HG03039 (cell line): ENCODE measurements around the gene SLCO2A1.

Source experiments
- ATAC-seq: cut with Tn5 transposase; IDR thresholded peaks from one replicate; pipeline ENCODE4 v1.9.1; 2021; ENCODE audit warnings: mild to moderate bottlenecking, moderate library complexity; ENCODE audit not compliant: unreplicated experiment

The SLCO2A1 gene

DNA sequence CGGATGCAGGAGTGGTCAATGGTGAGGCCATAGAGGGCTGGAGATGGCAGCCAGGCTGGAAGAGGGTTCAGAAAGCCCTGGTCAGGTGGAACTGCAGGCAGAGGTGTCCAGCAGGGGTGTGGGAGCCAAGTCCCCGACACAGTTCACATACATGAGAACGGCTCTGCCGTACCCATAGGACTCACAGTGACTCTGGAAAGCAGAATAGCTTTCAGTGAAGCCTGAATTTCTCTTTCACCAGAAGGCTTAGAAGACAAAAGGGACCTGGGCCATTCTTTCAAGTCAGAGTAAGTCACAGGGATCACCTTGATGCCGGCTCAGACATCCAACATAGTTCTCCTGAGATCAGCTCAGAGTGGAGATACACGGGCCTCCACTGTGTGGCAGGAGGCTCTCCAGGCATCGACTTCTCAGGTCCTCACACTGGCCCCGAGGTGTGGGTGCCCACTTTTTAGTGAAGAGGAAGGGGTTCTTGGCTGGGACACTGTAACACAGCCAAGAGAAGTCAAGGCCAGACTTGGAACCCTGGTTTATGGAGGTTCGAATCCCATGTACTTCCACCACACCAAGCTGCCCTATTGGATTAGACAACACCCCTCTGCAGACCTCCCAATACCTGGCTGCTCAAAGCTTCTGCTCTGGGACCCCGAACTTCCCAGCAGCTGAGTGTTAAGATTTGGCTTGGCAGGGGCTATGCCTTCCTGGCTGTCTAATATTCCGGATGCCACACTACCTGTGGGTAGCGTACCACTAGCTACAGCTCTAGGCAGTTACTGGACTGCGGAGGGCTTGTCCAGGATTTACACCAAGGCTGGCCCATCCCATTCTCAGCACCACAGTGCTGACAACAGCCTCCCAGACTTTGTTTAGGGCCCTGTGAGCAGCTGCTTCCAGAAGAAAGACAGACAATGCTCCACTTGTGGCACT is 93.6 kb downstream of the SLCO2A1 start:
- no peak for ATAC-seq

DNA sequence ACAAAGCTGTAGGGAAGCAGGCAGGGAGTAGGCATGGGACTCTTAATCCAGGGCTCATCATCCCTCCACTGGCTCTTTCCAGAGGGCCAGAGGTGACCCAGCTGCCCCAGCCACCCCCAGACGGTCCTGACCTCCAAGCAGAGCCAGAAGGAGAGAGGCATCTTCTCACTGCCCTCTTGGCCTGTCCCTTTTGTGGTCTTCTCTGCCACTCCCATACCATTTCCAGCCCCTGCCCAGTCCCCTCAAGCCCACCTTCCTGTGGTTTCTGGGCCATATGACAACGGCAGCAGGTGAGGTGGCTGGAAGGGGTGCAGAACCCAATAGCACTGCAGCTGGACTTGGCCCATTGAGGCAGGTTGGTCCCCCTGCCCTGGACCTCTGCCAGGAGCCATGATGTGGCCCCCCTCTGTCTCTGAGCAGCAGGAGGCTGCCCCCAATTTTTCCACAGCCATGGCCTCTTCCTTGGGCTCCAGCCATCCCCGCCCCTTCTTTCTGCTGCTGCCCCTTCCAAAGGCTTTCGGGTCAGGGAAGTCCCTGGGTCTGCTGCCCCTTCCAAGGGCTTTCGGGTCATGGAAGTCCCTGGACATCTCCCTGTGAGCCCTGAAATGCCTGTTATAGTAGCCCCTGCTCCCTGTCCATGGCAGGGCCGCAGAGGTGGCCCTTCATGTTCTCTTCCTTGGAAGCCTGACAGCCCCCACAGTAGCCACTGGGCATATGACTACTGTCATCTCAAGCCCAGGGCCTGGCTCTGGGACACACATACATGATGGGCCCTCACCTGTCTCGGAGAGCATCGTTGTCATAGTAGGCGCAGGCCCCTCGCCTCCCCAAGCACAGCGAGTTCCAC is 94.5 kb downstream of the SLCO2A1 start:
- ATAC-seq, result no peak

DNA sequence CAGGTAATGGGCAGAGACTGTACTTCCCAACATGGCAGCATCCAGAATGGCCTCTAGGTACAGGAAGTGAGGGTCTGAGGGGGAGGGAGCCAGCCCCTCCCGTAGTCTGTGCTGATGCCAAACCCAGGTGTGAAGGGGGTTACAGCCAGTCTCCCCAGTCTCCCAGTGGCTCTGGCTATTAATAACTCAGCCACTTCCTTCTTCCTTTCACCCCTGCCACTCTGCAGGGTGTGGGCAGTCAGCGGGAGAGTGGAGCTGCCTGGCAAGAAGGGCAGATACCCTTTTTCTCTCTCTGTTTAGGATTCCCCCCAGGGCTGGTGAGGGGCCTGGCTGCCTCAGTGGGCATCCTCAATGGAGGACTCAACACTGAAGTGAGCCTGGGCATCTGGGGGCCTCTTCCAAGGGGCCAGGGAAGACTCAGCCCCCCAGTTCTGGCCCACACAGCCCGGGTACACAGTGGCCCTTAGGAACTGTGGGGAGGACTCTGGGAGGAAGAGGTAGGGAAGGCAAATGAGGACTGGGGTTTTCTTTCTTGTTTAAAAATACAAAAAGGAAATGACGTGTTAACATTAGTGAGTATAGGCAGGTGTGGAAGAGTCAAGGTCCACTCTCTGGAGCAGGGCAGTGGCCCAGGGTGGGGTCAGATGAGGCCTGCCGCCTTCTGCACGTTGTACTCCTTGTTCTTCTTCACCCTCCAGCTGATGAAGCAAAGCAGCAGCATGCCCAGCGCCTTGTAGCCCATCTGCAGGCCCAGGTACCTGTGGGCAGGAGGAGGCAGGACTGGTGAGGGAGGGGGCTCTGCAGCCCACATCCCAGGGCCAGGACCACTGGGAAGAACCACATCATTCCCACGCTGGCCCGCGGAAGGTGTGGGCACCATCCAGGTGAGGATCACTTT is 95.4 kb downstream of the SLCO2A1 start:
- no peak for ATAC-seq

DNA sequence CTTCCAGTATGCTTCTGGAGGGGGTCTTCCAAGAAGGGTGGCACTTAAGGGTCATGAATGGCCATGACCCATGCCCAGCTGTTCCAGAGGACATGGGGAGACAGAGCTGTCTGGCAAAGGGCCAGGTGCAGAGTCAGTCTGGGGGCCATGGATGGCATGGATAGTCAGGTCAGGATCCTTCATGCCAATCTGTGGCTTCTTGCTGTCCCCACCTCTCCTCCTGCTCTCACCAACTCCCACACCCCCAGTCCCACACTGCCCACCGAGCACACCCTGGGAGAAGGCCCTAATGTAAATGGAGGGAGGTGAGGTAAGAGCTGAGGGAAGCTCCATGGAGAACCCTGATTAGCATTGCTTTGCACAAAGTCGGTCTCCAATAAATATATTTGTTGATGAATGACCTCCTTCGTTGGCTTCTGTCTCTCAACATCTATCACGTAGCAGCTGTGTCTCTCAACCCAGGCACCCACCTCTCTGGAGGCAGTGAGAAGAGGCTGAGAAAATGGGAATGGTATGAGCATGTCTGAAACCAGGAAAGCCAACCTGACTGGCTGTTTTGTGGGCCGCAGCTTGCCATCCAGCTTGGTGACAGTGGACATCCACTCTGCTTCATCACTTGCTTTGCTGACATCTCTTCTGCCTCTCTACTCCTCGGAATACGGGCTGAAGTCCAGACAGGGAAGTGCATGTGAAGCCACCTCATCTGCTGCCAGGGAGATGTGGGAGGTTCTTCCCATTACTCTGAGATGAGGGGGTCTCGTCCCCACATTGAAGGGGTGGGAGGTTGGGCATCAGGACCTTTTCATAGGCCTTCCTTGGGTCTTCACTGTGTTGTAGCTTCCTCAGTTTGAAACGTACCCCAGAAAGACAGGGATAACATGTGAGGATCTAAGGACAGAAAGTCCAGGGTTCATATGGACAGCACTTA is 96.4 kb downstream of the SLCO2A1 start:
- ATAC-seq, result no peak

DNA sequence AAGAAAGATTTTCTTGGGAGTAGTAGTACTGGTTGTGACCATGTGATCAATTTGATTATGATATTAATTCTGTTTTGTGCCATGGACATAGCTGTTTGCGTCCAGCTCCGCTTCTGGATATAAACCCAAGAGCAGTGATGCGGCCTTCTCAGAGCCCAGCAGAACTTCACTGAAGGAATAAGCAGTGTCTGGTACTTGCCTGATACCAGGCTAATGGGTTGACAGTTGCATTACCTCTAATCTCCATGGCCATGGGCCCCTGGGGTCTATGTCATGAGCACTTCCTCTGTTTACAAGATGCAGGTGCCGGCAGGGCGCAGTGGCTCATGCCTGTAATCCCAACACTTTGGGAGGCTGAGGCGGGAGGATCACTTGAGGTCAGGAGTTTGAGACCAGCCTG is 97.7 kb downstream of the SLCO2A1 start:
- no peak for ATAC-seq

DNA sequence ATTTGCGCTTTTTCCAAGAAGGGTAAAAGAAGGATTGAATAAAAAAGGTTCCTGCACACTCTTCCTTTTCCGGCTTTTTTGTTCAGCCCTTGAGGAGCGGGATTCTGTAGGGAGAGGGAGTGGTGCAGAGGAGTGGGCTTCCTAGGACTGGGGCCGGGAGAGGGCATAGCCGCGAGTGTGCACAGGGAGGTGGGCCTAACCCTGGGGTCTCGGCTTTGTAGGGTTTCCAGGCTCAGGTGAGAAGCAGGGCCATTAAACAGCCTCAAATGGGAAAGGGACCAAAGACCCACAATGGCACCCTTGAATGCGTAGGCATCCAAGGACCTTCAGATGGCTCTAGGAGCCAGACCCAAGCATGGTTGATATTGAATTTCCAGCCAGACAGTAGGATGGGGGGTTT is 98.6 kb downstream of the SLCO2A1 start:
- no peak for ATAC-seq

DNA sequence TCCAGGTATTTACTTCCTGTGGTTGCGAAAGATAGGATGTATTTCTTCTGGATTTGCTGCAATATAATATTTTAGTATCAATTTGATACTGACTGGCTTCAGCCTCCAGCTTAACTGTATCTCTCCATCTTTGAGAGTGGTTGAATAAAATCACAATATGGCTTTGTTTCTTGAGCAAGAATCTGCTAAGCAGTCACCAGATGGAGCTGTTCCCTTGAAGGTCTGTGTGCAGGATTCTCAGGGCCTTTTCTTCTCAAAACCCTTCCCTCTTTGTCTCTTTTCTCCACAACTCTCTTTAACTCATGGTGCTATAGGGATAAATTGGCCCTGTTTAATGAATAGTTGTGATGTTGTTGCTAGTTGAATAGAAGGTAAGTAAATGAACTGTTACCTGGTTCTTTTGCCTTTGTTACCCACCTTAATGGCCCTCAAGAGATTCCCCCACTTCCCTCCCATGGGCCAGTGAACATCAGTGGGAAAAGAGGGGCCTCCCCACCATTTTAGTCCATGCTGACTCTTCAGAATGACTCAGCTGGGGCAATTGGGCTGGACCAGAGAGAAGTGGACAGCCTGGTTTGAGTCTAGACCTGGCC is 99.3 kb downstream of the SLCO2A1 start:
- ATAC-seq, result no peak

DNA sequence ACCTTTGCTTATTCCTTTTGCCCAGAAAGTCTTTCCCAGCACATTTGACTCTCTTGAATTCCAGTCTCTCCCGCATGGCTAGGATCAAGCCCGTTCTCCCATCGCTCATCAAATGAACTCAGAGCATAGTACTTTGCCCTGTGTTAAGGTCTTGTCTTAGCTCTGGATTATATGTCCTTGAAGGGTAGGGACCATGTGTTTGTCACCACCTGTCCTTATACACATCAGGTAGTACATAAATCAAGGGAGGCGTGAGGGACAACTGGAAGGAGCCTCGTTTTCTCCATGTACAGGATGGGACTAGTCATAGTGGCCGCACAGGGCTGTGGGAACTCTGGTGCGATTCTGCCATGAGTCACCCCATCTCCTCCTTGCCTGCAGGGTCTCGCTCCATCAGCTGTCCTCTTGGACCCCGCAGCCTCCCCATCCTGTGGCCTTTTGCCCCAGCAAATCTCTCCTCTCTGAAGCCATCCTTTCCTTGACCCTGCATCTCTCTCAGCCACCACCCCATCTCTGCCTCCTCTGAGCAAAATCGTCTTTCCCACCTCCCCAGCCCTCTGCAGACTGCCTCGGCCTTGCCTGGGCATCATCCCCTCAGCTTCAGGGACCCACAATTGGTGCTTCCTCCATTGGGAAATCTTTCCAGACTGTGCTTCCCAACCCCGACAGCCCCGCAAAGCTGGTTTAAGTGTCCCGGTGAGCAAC is 100.7 kb downstream of the SLCO2A1 start:
- no peak for ATAC-seq

DNA sequence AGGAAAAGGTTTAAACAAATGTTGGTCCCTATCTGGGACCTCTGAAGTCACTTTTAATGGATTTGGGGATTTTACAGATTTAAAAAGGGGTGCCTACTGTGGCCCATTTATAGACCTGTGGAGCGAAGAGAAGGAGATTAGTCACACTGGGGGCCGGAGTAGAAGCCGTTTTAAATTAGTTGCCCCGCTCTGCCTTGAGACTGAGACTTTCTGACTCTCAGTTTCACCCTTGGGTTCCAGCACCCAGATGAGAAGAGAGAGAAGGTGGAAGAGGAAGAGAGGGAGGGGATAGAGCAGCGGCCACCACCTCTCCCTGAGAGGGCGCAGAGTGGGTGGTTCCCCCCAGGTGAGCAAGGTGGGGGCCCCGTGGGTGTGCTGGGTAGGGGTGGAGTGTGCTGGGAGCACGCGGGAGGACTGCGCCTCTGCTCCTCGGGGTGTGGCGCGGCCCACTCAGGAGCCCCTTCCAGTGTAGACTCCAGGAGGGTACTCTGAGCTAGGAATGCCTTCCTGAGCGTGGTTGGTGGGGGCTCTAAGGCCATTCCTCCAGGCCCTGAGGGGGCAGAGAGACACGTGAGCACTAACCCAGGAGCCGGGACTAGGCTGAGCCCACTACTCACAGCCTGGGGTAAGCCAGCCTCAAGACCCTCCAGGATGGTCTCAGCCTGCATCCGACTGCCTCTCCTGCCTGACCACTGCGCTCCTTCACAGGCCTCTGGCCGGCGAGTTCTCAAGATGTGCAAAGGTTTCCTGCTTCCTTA is 101.4 kb downstream of the SLCO2A1 start:
- no peak for ATAC-seq

DNA sequence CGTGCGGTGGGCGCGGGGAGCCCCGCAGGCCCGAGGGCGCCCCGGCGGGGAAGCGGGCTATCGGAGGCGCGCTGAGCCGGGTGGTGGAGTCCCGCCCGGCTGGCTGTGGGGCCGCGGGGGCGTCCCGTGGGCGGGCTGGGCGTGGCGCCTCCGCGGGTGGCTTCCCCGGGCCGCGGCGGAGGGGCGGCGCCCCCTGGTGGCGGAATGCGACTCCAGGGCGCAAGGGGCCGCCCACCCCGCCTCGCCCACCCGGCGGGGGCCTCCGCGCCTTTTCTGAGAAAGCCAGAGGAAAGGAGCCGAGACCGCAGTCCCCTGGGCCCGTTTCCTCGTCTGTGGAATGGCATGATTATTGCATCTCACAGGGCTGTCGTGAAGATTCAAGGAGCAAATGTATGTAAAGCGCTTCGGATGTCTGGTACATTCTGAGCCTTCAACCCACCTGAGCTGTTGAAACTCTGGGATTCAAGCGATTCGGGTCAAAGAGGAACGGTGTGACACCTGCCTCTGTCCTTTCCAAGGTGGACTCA is 102.1 kb downstream of the SLCO2A1 start:
- peak; percentile 77 for ATAC-seq

DNA sequence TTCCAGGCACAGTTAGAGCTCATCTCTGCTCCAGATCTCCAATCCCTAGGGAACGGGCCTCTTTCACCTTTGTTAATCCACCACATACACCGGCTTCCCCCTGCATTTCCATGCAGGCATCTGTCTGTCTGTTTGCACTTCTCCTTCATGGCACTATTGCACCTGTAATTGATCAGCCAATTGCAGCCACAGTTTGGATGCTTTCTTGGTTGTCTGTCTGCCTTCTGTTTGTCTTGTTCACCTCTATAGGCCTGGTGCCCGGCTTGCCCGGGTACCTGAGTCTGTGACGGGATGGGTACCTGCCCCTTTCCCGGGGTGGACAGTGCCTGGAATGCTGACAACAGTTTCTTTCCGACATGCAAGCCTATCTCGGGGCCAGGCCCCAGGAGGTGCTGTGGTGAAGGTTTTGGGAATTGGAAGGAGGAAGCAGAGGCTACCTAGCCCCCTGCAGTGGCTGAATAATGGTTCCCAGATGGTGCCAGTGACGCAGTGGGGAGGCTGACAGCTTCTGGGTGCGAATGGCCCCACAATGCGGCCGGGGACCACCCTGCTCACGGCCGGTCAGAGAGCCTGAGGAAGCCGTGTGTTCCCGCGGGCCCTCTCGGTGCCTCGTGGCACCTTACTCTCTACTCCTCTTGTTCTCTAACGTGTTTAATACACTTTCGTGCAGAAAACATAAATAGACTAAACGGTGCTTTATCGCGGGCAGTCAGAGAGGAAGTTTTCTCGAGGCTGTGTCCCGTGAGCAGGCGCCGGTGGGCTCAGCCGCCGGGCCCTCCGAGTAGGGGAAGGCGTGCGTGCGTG is 102.8 kb downstream of the SLCO2A1 start:
- ATAC-seq, result no peak

DNA sequence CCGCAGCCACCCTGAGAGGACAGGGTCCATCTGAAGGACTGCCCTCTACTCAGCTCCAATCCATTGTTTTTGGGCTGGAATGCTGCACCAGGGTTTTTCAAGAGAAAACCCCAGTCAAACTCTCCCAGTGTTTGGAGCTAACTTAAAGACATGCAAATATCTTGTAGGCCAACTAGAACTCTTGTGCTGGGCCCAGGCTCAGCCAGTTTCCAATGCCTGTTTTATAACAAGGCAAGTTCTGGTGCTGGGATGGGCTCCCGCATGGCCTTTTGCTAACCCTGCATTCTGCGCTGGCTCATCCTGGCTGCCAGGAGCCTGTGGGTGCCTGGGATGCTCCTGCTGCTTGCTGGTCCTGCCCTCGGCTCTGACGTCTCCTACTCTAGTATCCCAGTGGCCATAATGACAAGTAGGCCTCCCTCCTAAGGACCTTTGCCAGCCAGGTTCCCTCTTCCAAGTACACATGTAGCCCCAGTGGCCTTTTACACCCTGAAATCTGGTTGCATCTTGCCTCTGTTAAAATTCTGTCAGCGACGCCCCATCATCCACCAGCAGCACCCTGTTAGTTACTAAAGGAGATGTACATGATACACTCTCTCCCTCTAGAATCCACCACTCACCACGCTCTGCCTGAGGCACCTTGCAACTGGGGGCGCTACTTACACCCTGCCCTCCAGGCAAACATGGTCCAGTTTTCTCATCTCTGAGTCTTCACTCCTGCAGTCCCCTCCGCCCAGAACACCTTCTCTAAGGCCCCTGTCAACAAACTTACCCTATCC is 103.6 kb downstream of the SLCO2A1 start:
- no peak for ATAC-seq

DNA sequence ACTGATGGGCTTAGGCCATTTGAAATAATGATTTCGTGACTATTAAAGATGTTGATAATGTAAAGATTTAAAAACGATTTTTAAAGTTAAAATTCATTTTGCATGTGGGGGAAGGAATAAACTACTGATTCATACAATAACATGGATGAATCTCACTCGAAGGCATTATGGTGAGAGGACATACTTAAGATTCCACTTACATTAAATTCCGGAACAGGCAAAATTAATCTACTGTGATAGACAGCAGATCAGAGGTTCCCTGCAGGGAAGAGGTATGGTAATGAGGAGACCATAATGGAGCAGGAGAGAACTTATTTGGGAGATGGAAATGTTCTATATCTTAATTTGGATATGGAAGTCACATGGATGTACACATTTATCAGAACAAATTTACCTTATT is 105.7 kb downstream of the SLCO2A1 start:
- ATAC-seq, result no peak

DNA sequence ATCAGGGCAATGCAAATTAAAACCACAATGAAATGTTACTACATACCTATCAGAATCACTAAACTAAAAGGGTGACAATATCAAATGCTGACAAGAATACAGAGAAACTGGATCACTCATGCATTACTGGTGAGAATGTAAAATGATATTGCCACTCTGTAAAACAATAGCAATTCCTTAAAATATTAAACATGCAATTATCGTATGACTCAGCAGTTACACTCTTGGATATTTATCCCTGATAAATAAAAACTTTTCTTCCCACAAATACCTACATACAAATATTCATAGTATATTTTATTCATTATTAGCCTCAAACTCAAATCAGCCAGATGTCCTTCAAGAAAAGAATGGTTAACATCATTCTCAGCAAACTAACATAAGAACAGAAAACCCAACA is 108.1 kb downstream of the SLCO2A1 start:
- ATAC-seq, result no peak

DNA sequence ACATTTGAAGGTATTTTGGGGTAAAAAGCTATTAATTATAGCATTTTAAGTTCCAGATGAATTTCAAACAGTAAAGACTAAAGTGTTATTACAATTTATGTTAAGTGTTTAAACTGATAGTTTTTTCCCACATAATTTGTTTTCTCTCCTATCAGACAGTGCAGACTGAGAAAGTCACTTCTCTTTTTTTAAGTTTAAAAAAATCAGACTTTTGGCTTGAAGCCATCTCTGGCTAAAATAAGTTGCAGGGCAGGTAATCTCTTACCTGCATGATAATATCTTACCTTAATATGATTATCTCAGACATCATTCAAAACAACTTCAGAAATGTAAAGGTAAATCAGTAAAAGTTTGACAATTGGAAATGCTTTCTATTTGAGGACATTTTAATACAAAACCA is 112.6 kb downstream of the SLCO2A1 start:
- ATAC-seq, result no peak
